Sigmoid colon (tissue), 7 donors: ENCODE measurements around the gene MEF2D. TPM values are rescaled to one million over a fixed set of nuclear protein-coding genes. Genes with fewer than 3 reads are reported as not detected.

ENCODE experiments used
- DNase-seq: peaks from one replicate; pipeline ENCODE4 v3.0.0-alpha.2; 2019
- H3K27ac ChIP-seq, 4 donors: fragments of 200-600 bp; sonication (generic); one replicate each; pipeline ENCODE4 v1.5.1; 2016 to 2019; ENCODE audit warnings: mild to moderate bottlenecking in 1 of 4
- H3K27me3 ChIP-seq, 3 donors: fragments of 200-600 bp; sonication (generic); one replicate each; pipeline ENCODE4 v1.5.1; 2019; ENCODE audit warnings: mild to moderate bottlenecking in 1 of 3
- H3K36me3 ChIP-seq, 4 donors: fragments of 200-600 bp; sonication (generic); one replicate each; pipeline ENCODE4 v1.5.1; 2016 to 2019
- H3K4me1 ChIP-seq, 4 donors: fragments of 200-600 bp; sonication (generic); one replicate each; pipeline ENCODE4 v1.5.1; 2017 to 2019
- H3K4me3 ChIP-seq, 4 donors: fragments of 200-600 bp; sonication (generic); one replicate each; pipeline ENCODE4 v1.5.1; 2017 to 2019; ENCODE audit warnings: mild to moderate bottlenecking in 2 of 4, moderate library complexity in 1 of 4
- H3K9me3 ChIP-seq, 4 donors: fragments of 200-600 bp in 3 of 4; sonication (generic) in 3 of 4; one replicate each; pipeline versions ENCODE4 v1.5.1 to v1.6.1; 2013 to 2019
- EP300 ChIP-seq, 4 donors: sonication (generic); formaldehyde crosslinking; IDR thresholded peaks; one replicate each; pipeline ENCODE4 v1.6.1; 2017; ENCODE audit warnings: antibody characterized with exemption in 4 of 4
- POLR2A ChIP-seq, 2 donors: fragments of 450-650 bp; IDR thresholded peaks; one replicate each; pipeline ENCODE4 v1.6.1; 2016; ENCODE audit warnings: antibody characterized with exemption in 2 of 2, mild to moderate bottlenecking in 2 of 2, moderate library complexity in 2 of 2
- POLR2AphosphoS5 ChIP-seq, 4 donors: sonication (generic); formaldehyde crosslinking; IDR thresholded peaks; one replicate each; pipeline ENCODE4 v1.6.1; 2017; ENCODE audit warnings: antibody characterized with exemption in 4 of 4
- WGBS, 2 donors: extraction: QIAGEN DNeasy Blood & Tissue Kit; methylation state at CpG; one replicate each; pipeline ENCODE4 v1.1.7; 2013; 5-methylcytosine and 5-hydroxymethylcytosine counted together
- intact Hi-C: fragments of 100-400 bp; cut with DNase I; formaldehyde crosslinking; loops from one replicate; pipeline ENCODE4 v1.15.1; 2023
- polyA plus RNA-seq, 3 donors: library from polyadenylated mRNA; stranded (reverse); fragments of 200-250 nt; gene quantifications; one replicate each; pipeline ENCODE4 v1.2.3, GENCODE V29; 2013
- total RNA-seq, 4 donors: library from RNA; depleted of rRNA; stranded (reverse); fragments of >200 nt; gene quantifications; one replicate each; pipeline ENCODE4 v1.1.0, GENCODE V29; 2016
- TF ChIP-seq, protein P1 (sequence below), 4 experiments: fragments of 450-650 bp in 3 of 4; fragments of 200-600 bp in 1 of 4; IDR thresholded peaks; one replicate each; pipeline ENCODE4 v1.5.1; 2016 to 2019; ENCODE audit warnings: antibody characterized with exemption in 4 of 4, mild to moderate bottlenecking in 3 of 4, moderate library complexity in 2 of 4
- donor health status: healthy with polysubstance abuse.
- donor health status: Bipolar disorder and iron deficiency.
- donor health status: healthy.

Gene MEF2D
- total and polyA plus RNA-seq, 7 donors: 13.2 to 61.6 (median 39.8) TPM

DNA sequence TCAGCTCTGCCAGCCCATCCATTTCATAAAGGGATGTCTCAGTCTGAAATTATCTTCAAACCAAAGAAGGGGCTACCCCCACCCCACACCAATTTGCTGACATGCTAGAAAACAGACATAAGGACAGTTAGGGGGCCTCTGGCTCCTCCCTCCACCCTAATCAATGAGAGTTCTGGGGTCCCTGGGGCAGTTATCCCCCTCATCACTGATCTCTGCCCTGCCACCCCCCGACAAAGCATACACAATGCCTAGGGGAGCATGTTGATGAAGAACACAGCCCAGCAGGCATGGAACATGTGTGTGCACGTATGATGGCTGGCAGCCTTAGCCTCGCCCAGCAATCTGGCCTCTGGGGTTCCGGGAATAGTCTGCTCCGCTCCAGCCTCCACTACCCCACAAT lies 72.6 kb downstream of the MEF2D start:
- Histone ChIP-seq H3K27ac (no peak overlapping the region), H3K4me3 (no peak overlapping the region), H3K27me3 (peaks cover 17 to 100% (median 75%) of the 10 kb centered on the region in 3 donors), H3K4me1 (no peaks in the 10 kb centered on the region), H3K36me3 (no peaks in the 10 kb centered on the region), H3K9me3 (no peaks in the 10 kb centered on the region)
- WGBS, 2 donors: 61 to 70% methylated on average over 5 of the region's 5 CpGs
- no peak for DNase-seq
- intact Hi-C loops: no loop called here
- TF ChIP-seq EP300 (IDR thresholded peaks at IDR 0.05) (no peak), POLR2A (IDR thresholded peaks at IDR 0.05) (no peak), POLR2AphosphoS5 (IDR thresholded peaks at IDR 0.05) (no peak)
- TF ChIP-seq, protein P1, sequence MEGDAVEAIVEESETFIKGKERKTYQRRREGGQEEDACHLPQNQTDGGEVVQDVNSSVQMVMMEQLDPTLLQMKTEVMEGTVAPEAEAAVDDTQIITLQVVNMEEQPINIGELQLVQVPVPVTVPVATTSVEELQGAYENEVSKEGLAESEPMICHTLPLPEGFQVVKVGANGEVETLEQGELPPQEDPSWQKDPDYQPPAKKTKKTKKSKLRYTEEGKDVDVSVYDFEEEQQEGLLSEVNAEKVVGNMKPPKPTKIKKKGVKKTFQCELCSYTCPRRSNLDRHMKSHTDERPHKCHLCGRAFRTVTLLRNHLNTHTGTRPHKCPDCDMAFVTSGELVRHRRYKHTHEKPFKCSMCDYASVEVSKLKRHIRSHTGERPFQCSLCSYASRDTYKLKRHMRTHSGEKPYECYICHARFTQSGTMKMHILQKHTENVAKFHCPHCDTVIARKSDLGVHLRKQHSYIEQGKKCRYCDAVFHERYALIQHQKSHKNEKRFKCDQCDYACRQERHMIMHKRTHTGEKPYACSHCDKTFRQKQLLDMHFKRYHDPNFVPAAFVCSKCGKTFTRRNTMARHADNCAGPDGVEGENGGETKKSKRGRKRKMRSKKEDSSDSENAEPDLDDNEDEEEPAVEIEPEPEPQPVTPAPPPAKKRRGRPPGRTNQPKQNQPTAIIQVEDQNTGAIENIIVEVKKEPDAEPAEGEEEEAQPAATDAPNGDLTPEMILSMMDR (IDR thresholded peaks at IDR 0.05): no peak

DNA sequence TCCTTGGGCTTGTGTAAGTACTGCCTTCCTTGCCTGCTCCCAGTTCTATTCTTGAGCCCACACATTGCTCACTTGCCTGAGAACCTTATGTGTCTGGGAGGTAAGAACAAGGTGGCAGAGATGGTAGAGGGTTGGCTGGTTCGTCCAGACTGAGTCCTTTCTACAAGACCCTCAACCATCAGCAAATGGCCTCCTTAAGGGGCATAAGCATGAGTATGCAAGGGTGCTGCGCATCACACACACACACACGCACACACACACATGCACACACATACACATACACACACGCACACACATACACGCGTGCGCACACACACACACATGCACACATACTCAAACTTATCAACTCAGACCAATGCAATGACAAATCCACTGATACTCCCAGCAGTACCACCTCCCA lies 74.6 kb downstream of the MEF2D start:
- 92 to 95% methylated on average over 7 of the region's 7 CpGs for WGBS, 2 donors

DNA sequence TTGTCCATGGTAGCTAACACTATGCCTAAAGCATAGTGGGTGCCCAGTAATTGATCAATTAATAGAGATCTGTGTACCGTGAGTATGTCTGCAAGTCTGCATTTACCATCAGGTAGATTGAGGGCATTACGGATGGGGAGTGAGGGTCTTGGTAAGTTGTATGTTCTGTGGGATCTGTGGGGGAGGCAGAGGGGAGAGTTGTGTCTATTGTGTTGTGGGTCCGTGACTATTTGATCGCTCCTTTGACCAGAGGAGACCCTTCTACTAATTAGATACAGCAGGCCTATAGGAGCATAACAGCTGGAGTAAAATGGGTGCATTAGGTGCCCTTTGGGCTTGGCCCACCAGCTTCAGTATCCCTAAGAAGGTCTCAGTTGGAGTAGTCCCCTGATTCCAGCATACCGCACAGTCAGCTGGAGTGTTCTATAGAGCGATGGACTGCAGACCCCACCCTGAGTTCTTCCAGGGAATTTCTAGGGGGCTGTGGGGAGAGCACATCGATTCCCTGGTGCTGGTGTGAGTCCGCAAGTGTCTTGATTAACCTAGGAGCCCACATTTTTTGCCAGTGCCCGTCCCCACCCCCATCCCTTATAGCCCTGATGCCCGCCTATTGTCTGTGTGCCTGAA lies 75.7 kb downstream of the MEF2D start:
- intact Hi-C loops: no loop called here
- 70 to 77% methylated on average over 10 of the region's 10 CpGs for WGBS, 2 donors
- H3K9me3 ChIP-seq: no peaks in the 10 kb centered on the region
- no peak overlapping the region for H3K27ac ChIP-seq
- H3K4me1 ChIP-seq: peaks cover 0 to 21% (median 20%) of the 10 kb centered on the region in 4 donors
- no peak for TF ChIP-seq POLR2A (IDR thresholded peaks at IDR 0.05)
- TF ChIP-seq POLR2AphosphoS5 (IDR thresholded peaks at IDR 0.05): no peak
- TF ChIP-seq, protein P1 (IDR thresholded peaks at IDR 0.05): no peak
- TF ChIP-seq EP300 (IDR thresholded peaks at IDR 0.05): no peak
- H3K27me3 ChIP-seq: peaks cover 27 to 100% (median 77%) of the 10 kb centered on the region in 3 donors
- DNase-seq: no peak
- no peak overlapping the region for H3K4me3 ChIP-seq
- H3K36me3 ChIP-seq: no peaks in the 10 kb centered on the region

More for the DNA sequence above, 74.6 kb downstream of the MEF2D start:
- intact Hi-C loops: no loop called here
- Histone ChIP-seq H3K27me3 (peaks cover 22 to 100% (median 77%) of the 10 kb centered on the region in 3 donors), H3K36me3 (no peaks in the 10 kb centered on the region), H3K27ac (no peak overlapping the region), H3K4me3 (no peak overlapping the region), H3K9me3 (no peaks in the 10 kb centered on the region), H3K4me1 (peaks cover 0 to 11% (median 10%) of the 10 kb centered on the region in 4 donors)
- no peak for TF ChIP-seq POLR2AphosphoS5 (IDR thresholded peaks at IDR 0.05)
- TF ChIP-seq EP300 (IDR thresholded peaks at IDR 0.05): no peak
- TF ChIP-seq, protein P1 (IDR thresholded peaks at IDR 0.05): no peak
- TF ChIP-seq POLR2A (IDR thresholded peaks at IDR 0.05): no peak
- no peak for DNase-seq

DNA sequence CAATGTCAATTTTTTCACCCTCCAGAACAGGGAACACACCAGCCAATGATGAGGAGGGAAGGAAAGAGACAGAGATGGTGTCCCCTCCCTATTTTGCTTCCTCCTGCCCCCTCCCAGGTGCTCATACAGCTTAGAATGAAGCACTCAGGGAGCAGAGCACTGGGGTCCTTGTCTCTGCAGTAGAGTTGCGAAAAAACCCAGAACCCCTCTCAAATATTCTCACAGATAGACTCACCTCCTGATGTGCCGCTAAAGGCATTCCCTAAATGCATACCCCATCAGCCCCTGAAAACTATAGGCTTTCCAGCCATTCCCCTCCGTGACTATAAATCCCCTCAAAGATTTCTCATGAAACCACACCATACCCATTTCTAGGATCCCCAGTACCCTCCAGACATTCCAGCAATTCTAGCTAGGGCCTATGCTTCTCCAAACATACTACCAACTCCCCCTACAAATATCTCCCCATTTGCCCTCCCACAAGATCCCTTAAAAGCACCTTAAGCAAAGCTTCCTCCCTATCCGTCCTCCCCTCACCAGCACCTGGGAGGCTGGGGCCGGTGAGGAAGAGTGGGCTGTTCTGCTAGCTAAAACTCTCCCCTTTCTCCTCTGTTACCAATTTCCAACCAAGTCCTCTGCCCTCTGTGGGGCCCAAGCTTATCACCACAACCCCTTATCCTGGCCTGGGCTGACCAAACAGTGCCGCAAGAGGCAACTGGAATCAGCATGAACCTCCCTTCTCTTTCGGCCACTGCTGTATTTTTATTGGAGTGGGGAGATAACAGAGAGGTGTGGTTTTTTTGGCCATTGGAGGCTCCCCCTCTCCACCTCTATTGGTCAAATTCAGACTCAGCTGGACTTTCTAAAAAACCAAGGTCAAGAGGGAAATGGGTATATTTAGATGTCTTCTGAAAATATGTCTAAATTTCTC lies 76.9 kb downstream of the MEF2D start:
- intact Hi-C loops: no loop called here
- no peak for DNase-seq
- TF ChIP-seq POLR2A (IDR thresholded peaks at IDR 0.05) (no peak), EP300 (IDR thresholded peaks at IDR 0.05) (no peak), POLR2AphosphoS5 (IDR thresholded peaks at IDR 0.05) (no peak)
- TF ChIP-seq, protein P1 (IDR thresholded peaks at IDR 0.05): no peak
- Histone ChIP-seq H3K4me1 (peaks cover 0 to 23% (median 23%) of the 10 kb centered on the region in 4 donors), H3K27me3 (peaks cover 32 to 100% (median 77%) of the 10 kb centered on the region in 3 donors), H3K4me3 (no peak overlapping the region), H3K36me3 (no peaks in the 10 kb centered on the region), H3K27ac (no peak overlapping the region), H3K9me3 (no peaks in the 10 kb centered on the region)
- 35 to 40% methylated on average over 7 of the region's 7 CpGs for WGBS, 2 donors
